Keratinocyte (primary cell): Measurements from ENCODE around the gene TAOK2.

ENCODE experiments used
- EZH2 ChIP-seq: IDR thresholded peaks from one replicate; pipeline ENCODE4 v1.6.1; 2012; ENCODE audit warnings: inconsistent platforms, mild to moderate bottlenecking, low read length, moderate library complexity
- TF ChIP-seq, protein P1 (sequence below), 3 experiments: IDR thresholded peaks in 1 of 3; conservative IDR thresholded peaks in 1 of 3; optimal IDR thresholded peaks in 1 of 3; 2 replicates in 2 of 3; 3 replicates in 1 of 3; pipeline versions ENCODE3 to v1.5.1; 2011; ENCODE audit warnings: low read length in 3 of 3, mild to moderate bottlenecking in 3 of 3, moderate library complexity in 2 of 3, control low read depth in 1 of 3, inconsistent platforms in 1 of 3; ENCODE audit not compliant: insufficient read depth in 2 of 3; ENCODE audit errors: extremely low read depth in 1 of 3

- TF ChIP-seq, protein P1, sequence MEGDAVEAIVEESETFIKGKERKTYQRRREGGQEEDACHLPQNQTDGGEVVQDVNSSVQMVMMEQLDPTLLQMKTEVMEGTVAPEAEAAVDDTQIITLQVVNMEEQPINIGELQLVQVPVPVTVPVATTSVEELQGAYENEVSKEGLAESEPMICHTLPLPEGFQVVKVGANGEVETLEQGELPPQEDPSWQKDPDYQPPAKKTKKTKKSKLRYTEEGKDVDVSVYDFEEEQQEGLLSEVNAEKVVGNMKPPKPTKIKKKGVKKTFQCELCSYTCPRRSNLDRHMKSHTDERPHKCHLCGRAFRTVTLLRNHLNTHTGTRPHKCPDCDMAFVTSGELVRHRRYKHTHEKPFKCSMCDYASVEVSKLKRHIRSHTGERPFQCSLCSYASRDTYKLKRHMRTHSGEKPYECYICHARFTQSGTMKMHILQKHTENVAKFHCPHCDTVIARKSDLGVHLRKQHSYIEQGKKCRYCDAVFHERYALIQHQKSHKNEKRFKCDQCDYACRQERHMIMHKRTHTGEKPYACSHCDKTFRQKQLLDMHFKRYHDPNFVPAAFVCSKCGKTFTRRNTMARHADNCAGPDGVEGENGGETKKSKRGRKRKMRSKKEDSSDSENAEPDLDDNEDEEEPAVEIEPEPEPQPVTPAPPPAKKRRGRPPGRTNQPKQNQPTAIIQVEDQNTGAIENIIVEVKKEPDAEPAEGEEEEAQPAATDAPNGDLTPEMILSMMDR (optimal IDR thresholded peaks at IDR 0.05 in 1 of 3, IDR thresholded peaks at IDR 0.05 in 1 of 3, conservative IDR thresholded peaks at IDR 0.05 in 1 of 3; ENCODE audit: extremely low read depth in 1 of 3, insufficient read depth in 2 of 3, low read length in 3 of 3), result no peak
- no peak for TF ChIP-seq EZH2
These were observed 35.6 kb downstream of the TAOK2 start for GRCh38 chr16:30009085-30009862.
